SU-DHL-6 (cell line): ENCODE results near the gene PLPPR2.

Source experiments
- H2AFZ ChIP-seq: fragments of 200-600 bp; sonication (generic); 2 replicates; pipeline ENCODE4 v1.6.1; 2014; ENCODE audit warnings: low read depth, mild to moderate bottlenecking, moderate library complexity, mixed read lengths, antibody characterized with exemption, low read length; ENCODE audit not compliant: severe bottlenecking
- H3F3A ChIP-seq: fragments of 200-600 bp; shearing (Covaris generic); 2 replicates; pipeline ENCODE4 v1.6.0; 2016; ENCODE audit warnings: antibody characterized with exemption, mild to moderate bottlenecking; ENCODE audit not compliant: insufficient read depth
- H3K27ac ChIP-seq: fragments of 200-600 bp; sonication (generic); 2 replicates; pipeline ENCODE4 v1.5.1; 2016; ENCODE audit warnings: low read depth, mild to moderate bottlenecking, low read length, moderate library complexity, mixed read lengths
- H3K27me3 ChIP-seq: fragments of 200-600 bp; sonication (generic), shearing (Covaris generic); 2 replicates; pipeline ENCODE4 v1.6.0; 2014; ENCODE audit warnings: mild to moderate bottlenecking, low read length
- H3K36me3 ChIP-seq: fragments of 200-600 bp; sonication (generic); 2 replicates; pipeline ENCODE4 v1.6.1; 2014; ENCODE audit warnings: mild to moderate bottlenecking, low read length, mixed read lengths
- H3K4me2 ChIP-seq: fragments of 300-600, 200-600 bp; shearing (Covaris generic), sonication (generic); 2 replicates; pipeline ENCODE4 v1.6.0; 2014; ENCODE audit warnings: low read length, low read depth, mild to moderate bottlenecking; ENCODE audit not compliant: poor library complexity, severe bottlenecking
- H3K4me3 ChIP-seq: fragments of 200-600 bp; sonication (generic); 2 replicates; pipeline ENCODE4 v1.5.1; 2014; ENCODE audit warnings: antibody characterized with exemption, low read length, mild to moderate bottlenecking, mixed read lengths; ENCODE audit not compliant: insufficient read depth, poor library complexity, severe bottlenecking
- H3K79me2 ChIP-seq: fragments of 200-600 bp; sonication (generic); 2 replicates; pipeline ENCODE4 v1.6.1; 2014; ENCODE audit warnings: mild to moderate bottlenecking, low read length, moderate library complexity; ENCODE audit not compliant: insufficient read depth
- H3K9ac ChIP-seq: fragments of 200-600 bp; sonication (generic); 2 replicates; pipeline ENCODE4 v1.7.0; 2014; ENCODE audit warnings: mild to moderate bottlenecking, low read length
- H3K9me2 ChIP-seq: fragments of 200-600 bp; sonication (generic); replicated peaks from 2 replicates; pipeline ENCODE4 v1.6.1; 2014; ENCODE audit warnings: low read length; ENCODE audit not compliant: insufficient read depth
- H3K9me3 ChIP-seq: fragments of 200-600 bp; sonication (generic); 2 replicates; pipeline ENCODE4 v1.6.1; 2014; ENCODE audit warnings: low read length, mixed read lengths; ENCODE audit not compliant: insufficient read depth
- H4K20me1 ChIP-seq: fragments of 200-600 bp; sonication (generic); 2 replicates; pipeline ENCODE4 v1.6.1; 2014; ENCODE audit warnings: low read depth, mild to moderate bottlenecking, antibody characterized with exemption, low read length, moderate library complexity, mixed read lengths
- CTCF ChIP-seq: fragments of 200-600 bp; sonication (generic); IDR thresholded peaks from one replicate; pipeline ENCODE4 v1.5.1; 2017; ENCODE audit warnings: antibody characterized with exemption, mild to moderate bottlenecking, low read length, moderate library complexity; ENCODE audit not compliant: insufficient read depth, poor library complexity, severe bottlenecking
- EZH2phosphoT487 ChIP-seq: fragments of 200-600 bp; sonication (generic), shearing (Covaris generic); conservative IDR thresholded peaks from 2 replicates; pipeline ENCODE4 v1.6.1; 2018; ENCODE audit warnings: mild to moderate bottlenecking, antibody characterized with exemption, low read length, moderate library complexity, mixed read lengths

The PLPPR2 gene

GRCh38 chr19:11364935-11365334 is 9.7 kb downstream of the PLPPR2 start:
- Histone ChIP-seq H3K9me2 (no peaks in the 10 kb centered on the region), H2AFZ (no peak overlapping the region), H3K27me3 (no peaks in the 10 kb centered on the region), H3K79me2 (no peaks in the 10 kb centered on the region), H4K20me1 (no peaks in the 10 kb centered on the region), H3K4me3 (no peak overlapping the region), H3K4me2 (no peak overlapping the region), H3K27ac (no peak overlapping the region), H3K9ac (no peak overlapping the region), H3K36me3 (no peaks in the 10 kb centered on the region), H3F3A (no peaks in the 10 kb centered on the region), H3K9me3 (no peaks in the 10 kb centered on the region)
- TF ChIP-seq CTCF, result no peak
- TF ChIP-seq EZH2phosphoT487, result no peak

- H3K79me2 ChIP-seq, result no peaks in the 10 kb centered on the region
- TF ChIP-seq CTCF, result no peak
- no peak for TF ChIP-seq EZH2phosphoT487
- H3K9ac ChIP-seq, result no peak overlapping the region
- H3K27ac ChIP-seq, result no peak overlapping the region
- H3K4me3 ChIP-seq, result no peak overlapping the region
- no peaks in the 10 kb centered on the region for H3F3A ChIP-seq
- H3K9me2 ChIP-seq, result no peaks in the 10 kb centered on the region
- no peaks in the 10 kb centered on the region for H3K9me3 ChIP-seq
- no peak overlapping the region for H2AFZ ChIP-seq
- no peaks in the 10 kb centered on the region for H4K20me1 ChIP-seq
- H3K27me3 ChIP-seq, result no peaks in the 10 kb centered on the region
- no peak overlapping the region for H3K4me2 ChIP-seq
- H3K36me3 ChIP-seq, result no peaks in the 10 kb centered on the region
These were observed 10.4 kb downstream of the PLPPR2 start for GRCh38 chr19:11365557-11366117.

GRCh38 chr19:11367528-11367927 is 12.3 kb downstream of the PLPPR2 start:
- Histone ChIP-seq H3K4me2 (no peak overlapping the region), H3K27me3 (no peaks in the 10 kb centered on the region)

More at GRCh38 chr19:11367528-11367927, 12.3 kb downstream of the PLPPR2 start:
- H3K79me2 ChIP-seq, result no peaks in the 10 kb centered on the region
- H3K9ac ChIP-seq, result no peak overlapping the region
- TF ChIP-seq CTCF (no peak), EZH2phosphoT487 (no peak)
- H3F3A ChIP-seq, result no peaks in the 10 kb centered on the region
- no peaks in the 10 kb centered on the region for H3K36me3 ChIP-seq
- H3K27ac ChIP-seq, result no peak overlapping the region
- no peaks in the 10 kb centered on the region for H3K9me3 ChIP-seq
- H3K9me2 ChIP-seq, result no peaks in the 10 kb centered on the region
- H4K20me1 ChIP-seq, result no peaks in the 10 kb centered on the region
- H3K4me3 ChIP-seq, result no peak overlapping the region
- H2AFZ ChIP-seq, result no peak overlapping the region
